SK-MEL-5 (cell line): ENCODE results near the gene MMS19. TPM values are rescaled to one million over a fixed set of nuclear protein-coding genes. Genes with fewer than 3 reads are reported as not detected.
"Not testable (repeated sequence)": the region's sequence is repeated elsewhere in the genome, so short reads cannot be mapped to it uniquely, and the experiment has no call there.

Experiments used
- DNase-seq: peaks from one replicate; pipeline ENCODE4 v3.0.0-alpha.2; 2016; ENCODE audit warnings: low read depth, low spot score
- in situ Hi-C: cut with HindIII; loops from 2 replicates; pipeline ENCODE4 v1.10.0; 2016; ENCODE audit warnings: low sequenced_read_pairs, high pct_unique_total_duplicates, low pct_unique_long_range_greater_than_20kb
- total RNA-seq: library from RNA; depleted of rRNA; stranded (reverse); fragments of >200 nt; shearing (Covaris generic); gene quantifications from 2 replicates; pipeline ENCODE4 v1.2.3, GENCODE V29; 2014

MMS19 gene
- total RNA-seq, 1 experiment from 2014 or later, result 80.1 TPM

- no peak for DNase-seq
- in situ Hi-C loops, result no loop called here
Measured at GRCh38 chr10:97452352-97452751, 45.9 kb downstream of the MMS19 start.

DNA sequence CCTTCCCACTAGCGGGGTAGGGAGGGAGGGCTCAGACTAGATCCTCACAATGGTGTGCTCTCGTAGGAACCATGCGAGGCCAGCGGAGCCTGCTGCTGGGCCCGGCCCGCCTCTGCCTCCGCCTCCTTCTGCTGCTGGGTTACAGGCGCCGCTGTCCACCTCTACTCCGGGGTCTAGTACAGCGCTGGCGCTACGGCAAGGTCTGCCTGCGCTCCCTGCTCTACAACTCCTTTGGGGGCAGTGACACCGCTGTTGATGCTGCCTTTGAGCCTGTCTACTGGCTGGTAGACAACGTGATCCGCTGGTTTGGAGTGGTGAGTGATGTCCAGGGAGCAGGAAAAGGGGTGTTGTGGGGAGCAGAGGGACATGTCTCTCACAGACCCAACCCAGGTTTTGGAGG lies 46.6 kb downstream of the MMS19 start:
- in situ Hi-C loops, result no loop called here
- DNase-seq, result no peak

DNA sequence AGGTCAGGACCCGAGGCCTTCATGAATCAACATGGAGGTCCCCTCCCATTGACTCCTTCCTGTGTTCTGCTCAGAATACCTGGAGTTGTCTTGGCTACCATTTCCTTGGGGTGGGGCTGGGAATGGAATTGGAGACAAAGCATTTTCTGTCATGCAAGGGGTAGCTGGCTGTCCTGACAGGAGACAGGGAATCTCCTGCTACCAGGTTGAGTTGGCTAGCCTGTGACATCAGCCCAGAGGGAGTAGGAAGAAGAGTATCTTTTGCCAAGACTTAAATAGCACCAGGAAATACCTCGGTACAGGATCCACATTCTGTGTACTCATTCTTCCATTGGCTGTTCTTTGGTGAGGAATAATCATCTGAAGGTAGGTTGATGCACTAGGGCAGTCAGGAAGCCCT lies 47.4 kb downstream of the MMS19 start:
- in situ Hi-C loops, result no loop called here
- DNase-seq, result no peak

DNA sequence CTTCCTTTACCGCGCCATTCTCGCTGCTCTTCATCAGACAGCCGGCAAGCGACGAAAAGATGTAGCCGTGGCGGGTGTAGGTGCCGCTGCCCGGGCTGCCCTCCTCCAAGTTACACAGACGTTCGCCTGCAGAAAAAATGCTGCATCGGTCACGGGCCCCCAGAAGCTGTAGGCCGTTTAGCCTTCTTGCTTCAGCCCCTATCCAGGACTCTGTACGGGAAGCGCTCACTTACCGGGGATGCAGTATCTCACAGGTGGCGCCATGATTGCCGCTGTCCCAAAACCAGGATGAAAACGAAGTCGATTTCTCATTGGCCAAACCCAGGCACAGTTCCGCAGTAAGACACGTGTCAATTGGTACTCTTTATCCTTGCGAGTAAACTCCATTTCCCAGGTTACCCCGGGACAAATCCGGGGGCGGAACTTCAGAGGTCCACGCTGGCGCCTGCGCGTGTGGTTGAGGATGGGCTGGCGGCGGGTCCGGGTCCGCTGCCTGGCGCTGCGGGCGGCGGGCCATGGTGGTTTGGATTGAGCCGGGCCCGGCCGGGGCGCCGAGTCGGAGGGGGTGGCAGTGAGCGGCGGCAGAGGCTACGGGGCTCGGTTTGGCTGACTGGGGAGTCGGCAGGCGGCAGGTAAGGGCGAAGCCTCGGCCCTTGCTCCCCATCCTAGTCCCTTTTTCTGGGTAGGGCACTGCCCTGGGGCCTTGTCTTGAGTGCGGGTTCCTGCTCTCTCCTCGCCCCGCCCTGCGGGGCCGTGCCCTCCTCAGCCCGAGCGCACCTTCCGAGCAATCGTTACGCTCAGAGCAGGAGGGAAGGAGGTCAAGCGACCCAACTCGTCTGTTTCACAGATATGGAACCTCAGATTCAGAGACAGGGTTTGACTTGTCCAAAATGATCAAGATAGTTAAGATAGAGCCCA lies 52.2 kb downstream of the MMS19 start, which contains the start of the genes EXOSC1 and ZDHHC16:
EXOSC1 (minus strand) TSS at position 285 of the 918 bp plus-strand sequence; CDS start at position 264, 21 bp downstream.
ZDHHC16 (plus strand) TSS at position 454 of the 918 bp plus-strand sequence. CDS start 5,501 bp downstream, outside the sequence.
- peak; percentile 96 for DNase-seq
- in situ Hi-C loops, result no loop called here

GRCh38 chr10:97445357-97445721 lies 52.9 kb downstream of the MMS19 start:
- in situ Hi-C loops, result no loop called here

DNA sequence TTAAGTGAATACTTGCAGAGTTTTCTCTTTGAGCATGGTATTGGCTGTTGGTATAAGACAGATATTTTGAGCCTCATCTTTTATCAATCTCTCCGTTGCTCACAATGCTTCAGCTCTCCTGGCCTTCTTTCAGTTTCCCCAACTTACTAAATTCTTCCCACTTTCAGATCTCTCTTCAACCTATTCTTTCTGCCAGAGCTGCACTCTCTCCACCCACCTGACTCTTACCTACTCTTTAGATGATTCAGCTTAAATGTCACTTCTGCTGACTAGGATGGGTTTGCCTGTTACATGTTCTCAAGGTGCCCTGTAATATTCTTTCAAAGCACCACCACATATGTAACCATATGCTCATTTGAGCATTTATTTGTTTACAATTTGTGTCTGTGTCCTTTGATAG lies 54.0 kb downstream of the MMS19 start:
- in situ Hi-C loops, result no loop called here
- no peak for DNase-seq

More at GRCh38 chr10:97445357-97445721, 52.9 kb downstream of the MMS19 start:
- DNase-seq, result no peak

DNA sequence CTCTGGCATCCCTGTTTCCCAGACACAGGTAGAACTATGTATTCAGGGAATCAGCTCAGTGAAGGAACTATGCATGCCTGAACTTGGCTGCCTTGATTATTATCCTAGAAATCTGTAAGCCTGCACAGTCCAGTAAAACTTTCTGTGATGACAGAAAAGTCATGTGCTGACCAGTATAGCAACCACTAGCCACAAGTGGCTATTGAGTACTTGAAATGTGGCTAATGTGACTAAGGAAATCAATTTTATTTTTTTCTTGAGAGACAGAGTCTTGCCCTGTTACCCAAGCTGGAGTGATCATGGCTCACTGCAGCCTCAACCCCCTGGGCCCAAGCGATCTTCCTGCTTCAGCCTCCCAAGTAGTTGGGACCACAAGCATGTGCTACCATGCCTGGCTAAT lies 55.9 kb downstream of the MMS19 start:
- in situ Hi-C loops, result no loop called here
- DNase-seq, result peak; percentile 54

DNA sequence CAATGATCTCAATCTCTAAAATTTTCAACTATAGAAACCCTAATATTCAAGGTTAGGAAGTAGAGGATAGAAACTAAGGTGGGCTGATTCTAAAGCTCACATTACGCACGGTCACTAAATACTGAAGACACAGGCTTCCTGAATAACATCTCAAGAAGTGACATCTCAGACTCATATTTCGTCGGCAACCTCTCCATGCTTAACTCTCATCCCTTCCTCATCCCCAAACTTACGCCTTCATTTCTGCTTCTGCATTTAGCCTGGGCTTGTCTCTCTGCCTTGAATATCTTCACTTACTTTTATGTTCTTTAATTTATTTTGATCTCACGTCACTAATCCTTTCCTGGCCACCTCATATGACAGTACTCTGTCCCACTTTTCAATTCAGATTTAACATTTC lies 63.0 kb downstream of the MMS19 start:
- DNase-seq, result no peak
- in situ Hi-C loops, result no loop called here

DNA sequence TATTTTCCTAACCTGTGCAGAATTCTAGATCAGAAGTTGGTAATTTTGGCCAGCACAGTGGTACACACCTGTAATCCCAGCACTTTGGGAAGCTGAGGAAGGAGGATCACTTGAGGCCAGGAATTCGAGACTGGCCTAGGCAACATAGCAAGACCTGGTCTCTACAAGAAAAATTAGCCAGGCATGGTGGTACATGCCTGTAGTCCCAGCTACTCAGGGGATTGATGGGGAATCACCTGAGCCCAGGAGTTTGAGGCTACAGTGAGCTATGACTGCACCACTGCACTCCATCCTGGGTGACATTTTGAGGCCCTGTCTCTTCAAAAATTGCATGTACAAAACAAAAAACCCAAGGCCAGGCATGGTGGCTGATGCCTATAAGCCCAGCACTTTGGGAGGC lies 63.7 kb downstream of the MMS19 start:
- DNase-seq, result no peak
- in situ Hi-C loops, result no loop called here

DNA sequence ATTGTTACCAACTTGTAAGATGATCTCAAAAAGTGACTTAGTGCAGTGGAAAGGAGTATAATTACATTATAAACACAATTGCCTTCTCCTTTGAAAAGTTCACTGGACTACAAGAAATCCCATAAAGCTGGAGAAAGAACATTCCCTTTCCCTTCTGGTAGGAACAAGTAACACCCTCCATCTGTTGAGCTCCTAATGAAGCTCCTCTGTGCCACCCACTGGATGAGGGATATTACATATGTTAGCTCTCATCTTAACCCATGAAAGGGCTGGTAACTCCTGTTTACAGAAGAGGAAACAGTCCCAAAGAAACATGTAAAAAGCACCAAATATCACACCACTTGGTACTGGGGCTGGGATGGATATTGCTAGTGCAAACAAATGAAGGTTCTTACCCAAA lies 64.2 kb downstream of the MMS19 start:
- peak; percentile 47 for DNase-seq
- in situ Hi-C loops, result no loop called here

- in situ Hi-C loops, result no loop called here
- DNase-seq, result no peak
Measured at GRCh38 chr10:97428572-97428981, 69.6 kb downstream of the MMS19 start.

GRCh38 chr10:97427571-97428179 lies 70.5 kb downstream of the MMS19 start:
- in situ Hi-C loops, result no loop called here
- DNase-seq, result no peak

DNA sequence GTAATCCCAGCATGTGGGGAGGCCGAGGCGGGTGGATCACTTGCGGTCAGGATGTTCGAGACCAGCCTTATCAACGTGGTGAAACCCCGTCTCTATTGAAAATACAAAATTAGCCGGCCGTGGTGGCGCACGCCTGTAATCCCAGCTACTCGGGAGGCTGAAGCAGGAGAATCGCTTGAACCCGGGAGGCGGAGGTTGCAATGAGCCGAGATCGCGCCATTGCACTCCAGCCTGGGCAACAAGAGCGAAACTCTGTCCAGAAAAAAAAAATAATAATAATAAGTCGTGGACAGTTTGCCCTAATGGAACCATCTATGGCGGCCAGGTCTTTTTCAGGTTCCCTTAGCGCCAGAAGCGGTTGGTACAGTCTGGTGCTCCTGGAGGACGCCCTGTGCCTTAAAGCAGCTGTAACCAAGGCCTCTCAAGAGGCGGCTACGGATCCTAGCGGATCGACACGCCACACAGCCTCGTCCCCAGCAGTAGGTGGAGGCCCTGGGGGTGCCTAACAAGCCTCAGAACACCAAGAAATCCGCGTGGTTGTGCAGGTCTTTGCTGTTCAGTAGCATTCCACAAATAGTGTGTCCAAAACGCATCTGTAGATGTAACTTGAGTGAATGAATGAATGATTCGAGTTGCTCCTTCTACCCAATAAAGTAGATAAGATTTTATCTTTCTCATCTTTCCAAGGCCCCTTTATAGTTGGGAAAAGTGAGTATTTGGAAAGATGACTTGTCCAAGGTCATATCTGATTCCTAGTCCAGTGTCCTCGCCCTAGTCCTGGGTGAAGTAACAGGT lies 71.2 kb downstream of the MMS19 start:
- in situ Hi-C loops, result no loop called here
- no peak for DNase-seq

- DNase-seq, result peak; percentile 93
- in situ Hi-C loops, result no loop called here
Measured at GRCh38 chr10:97425964-97426775, 72.1 kb downstream of the MMS19 start, which contains the start of gene PGAM1. PGAM1 (plus strand) TSS chr10:97426191; CDS start chr10:97426308, 117 bp downstream.

GRCh38 chr10:97423757-97424098 lies 74.5 kb downstream of the MMS19 start:
- DNase-seq, in situ Hi-C loops: not testable (repeated sequence)

- in situ Hi-C loops, result no loop called here
- no peak for DNase-seq
Measured at GRCh38 chr10:97416565-97416964, 81.7 kb downstream of the MMS19 start.

DNA sequence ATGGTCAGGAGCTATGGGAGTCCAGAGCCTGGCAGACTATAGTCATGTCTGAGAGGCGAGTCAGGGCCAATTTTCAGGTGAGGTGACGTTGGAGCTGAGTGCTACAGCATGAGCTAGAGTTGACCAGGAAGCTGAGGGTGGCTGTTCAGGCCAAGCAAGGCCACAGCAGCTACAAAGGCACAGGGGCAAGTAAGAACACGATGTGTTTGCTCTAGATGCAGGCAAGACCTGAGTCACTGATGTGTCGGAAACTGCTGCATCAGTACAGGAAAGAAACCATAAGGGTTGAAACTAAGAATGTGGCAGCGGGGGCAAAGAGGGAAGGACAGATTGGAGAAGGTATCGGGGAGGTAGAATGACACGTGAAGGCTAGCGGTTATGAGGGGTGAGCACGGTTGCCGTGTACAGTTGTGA lies 85.3 kb downstream of the MMS19 start:
- DNase-seq, result no peak
- in situ Hi-C loops, result no loop called here
